Occipital lobe (tissue), 2 donors: ENCODE results near the gene NKPD1. TPM values are rescaled to one million over a fixed set of nuclear protein-coding genes. Genes with fewer than 3 reads are reported as not detected.

Source experiments
- DNase-seq: peaks from one replicate; lab custom pipeline; 2025; lab: John Stamatoyannopoulos, UW
- total RNA-seq: library from RNA; depleted of rRNA; stranded (reverse); fragments of >200 nt; gene quantifications from one replicate; pipeline ENCODE4 v1.2.3, GENCODE V29; 2014

NKPD1 gene
- total RNA-seq, 1 donor from 2014 or later, result 0.47 TPM

DNA sequence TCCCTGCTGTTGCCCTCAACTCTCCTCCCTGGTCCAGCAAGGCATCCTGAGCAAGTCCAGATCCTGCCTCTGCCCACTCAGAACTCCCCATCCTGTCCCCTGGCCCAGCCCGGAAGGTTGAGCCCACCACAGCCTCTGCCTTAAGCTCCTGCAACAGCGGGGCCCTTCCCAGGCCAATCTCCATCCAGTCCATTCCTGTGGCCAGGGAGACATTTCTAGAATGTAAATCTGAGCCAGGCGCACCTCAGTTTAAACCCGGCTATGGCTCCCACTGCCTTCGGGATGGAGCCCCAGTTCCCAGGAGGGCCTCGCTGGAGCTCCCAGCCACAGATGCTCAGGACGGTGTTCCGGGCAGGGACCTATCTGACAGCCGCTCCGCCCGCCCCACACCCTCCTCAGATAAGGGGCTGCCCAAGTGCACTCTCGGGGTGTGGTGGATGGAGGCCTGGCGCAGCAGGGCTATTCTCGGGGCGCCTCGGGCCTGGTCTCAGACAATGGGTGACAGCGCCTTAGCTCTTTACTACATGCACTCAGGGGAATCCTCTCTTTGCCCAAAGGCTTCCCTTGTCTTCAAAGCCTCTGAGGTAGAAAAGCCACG, 11.9 kb upstream of the NKPD1 start:
- DNase-seq, result no peak

DNA sequence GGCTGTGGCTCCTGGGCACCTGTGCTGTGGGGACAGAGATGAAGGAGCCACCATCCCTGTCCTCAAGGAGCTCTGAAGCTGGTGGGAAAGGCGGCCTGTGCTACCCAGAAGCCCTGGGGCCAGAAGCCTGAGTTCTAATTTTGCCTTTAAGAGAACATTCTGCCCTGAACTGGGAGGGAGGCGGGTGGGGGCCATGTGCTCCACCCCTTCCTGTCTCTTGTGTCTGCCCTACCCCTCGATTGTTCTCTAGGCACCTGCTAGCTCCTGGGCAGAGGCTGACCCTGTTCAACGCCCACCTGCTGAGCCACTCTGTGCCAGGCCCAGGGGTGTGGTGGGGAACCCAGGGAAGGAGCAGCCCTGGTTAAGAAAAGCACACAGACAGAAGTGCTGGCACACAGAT, 11.4 kb upstream of the NKPD1 start:
- no peak for DNase-seq

DNA sequence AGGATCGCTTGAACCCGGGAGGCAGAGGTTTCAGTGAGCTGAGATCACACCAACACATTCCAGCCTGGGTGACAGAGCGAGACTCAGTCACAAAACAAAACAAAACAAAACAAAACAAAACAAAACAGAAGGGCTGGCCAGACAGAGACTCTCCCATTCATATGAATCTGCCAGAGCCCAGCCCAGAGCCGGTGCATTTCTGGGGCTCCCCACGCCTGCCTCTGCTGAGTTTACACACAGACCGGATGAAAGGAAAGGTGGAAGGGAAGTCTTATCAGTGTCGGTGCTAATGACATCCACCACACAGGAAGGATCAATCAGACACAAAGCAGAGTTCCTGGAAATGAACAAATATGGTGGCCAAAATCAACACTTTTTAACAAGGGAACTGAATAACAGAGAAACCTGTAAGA, 10.4 kb upstream of the NKPD1 start:
- no peak for DNase-seq

DNA sequence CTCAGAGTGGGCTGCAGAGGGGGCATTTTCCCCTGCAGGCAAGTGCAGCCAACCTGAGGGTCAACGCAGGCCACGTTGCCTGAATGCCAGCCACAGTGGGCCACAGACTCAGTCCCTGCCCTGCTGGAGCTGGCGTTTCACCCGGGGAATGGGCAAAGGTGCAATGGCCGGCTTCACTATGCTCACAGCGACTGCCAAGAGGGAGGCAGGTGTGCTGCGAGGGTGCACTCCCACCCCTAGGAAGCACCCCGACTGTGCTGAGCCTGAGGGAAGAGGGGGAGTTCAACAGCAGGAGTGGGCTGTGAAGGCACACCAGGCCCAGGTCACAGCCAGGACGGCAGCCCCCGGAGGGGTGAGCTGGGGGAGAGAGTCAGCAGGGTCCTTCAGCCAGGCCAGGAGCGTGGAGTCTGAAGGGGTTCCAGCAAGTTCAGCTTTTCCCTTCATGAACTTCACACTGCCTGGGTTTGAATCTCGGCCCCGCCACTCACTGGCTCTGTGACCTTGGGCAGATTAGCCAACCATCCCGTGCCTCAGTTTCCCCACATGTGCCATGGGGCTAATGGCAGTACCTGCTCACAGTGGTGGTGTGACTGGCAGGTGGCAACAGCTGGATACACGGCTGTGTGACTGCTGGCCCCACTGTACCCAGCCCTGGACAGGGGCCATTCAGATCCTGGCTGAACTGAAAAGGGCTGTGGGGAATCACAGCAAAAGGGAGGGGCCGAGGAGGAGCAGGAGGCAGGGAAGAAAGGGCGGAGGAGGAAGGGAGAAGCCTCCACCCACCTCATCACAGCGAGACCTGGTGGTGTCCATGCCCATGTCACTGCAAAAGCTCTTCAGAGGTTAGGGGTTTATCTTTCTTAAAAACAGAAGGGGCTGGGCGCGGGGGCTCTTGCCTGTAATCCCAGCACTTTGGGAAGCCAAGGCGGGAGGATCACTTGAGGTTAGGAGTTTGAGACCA, 9.6 kb upstream of the NKPD1 start:
- no peak for DNase-seq

- DNase-seq, result no peak
These were observed 8.8 kb upstream of the NKPD1 start for GRCh38 chr19:45169602-45170001.

DNA sequence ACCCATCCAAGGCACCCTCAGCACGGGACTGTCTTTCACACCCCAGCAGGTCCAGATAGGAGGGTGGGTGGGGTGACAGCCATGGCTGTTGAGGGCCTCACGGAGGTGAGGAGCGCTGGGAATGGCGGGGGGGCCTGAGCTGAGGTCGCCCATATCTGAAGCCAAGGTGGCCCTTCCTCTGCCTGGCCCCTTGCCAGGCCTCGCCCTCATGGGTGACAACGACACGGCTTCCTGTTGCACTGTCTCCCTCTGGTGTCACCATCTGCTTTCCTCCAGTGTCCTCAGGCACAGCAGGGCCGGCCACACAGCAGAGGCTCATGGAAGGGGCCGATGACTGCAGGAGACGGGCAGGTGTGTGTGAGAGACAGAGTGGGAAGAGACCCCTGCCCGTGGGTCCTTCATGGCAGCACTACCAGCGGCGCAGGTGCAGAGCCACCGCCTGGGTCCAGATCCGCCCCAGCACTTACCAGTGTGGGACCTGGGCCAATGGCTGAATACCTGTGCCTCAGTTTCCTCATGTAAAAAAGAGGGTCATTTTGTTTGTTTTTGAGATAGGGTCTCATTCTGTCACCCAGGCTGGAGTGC, 8.1 kb upstream of the NKPD1 start:
- DNase-seq, result no peak

GRCh38 chr19:45166723-45167252, 6.0 kb upstream of the NKPD1 start:
- no peak for DNase-seq

GRCh38 chr19:45164577-45165335, 4.0 kb upstream of the NKPD1 start:
- DNase-seq, result no peak

- DNase-seq, result no peak
These were observed 3.1 kb upstream of the NKPD1 start for GRCh38 chr19:45163751-45164460.

DNA sequence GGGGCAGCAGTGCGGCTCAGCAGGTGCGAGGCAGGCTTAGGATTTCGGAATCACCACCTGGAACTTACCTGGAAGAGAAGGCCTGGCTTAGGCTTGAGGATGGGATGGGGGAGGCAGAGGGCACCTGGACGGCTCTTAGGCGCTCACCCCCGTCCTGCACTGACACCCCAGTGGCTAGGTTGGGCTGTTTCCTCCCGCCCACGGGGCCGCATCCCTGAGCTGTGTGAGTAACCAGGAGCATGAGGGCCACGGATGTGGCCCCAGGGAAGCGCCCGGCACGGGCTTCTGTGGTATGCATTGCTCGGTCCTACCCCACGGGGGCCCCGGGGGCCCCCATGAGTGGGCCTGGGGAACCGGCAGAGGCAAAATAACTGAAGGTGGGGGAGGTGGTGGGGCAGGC, 2.4 kb upstream of the NKPD1 start:
- DNase-seq, result no peak

GRCh38 chr19:45162608-45163143, 1.9 kb upstream of the NKPD1 start:
- DNase-seq, result no peak

DNA sequence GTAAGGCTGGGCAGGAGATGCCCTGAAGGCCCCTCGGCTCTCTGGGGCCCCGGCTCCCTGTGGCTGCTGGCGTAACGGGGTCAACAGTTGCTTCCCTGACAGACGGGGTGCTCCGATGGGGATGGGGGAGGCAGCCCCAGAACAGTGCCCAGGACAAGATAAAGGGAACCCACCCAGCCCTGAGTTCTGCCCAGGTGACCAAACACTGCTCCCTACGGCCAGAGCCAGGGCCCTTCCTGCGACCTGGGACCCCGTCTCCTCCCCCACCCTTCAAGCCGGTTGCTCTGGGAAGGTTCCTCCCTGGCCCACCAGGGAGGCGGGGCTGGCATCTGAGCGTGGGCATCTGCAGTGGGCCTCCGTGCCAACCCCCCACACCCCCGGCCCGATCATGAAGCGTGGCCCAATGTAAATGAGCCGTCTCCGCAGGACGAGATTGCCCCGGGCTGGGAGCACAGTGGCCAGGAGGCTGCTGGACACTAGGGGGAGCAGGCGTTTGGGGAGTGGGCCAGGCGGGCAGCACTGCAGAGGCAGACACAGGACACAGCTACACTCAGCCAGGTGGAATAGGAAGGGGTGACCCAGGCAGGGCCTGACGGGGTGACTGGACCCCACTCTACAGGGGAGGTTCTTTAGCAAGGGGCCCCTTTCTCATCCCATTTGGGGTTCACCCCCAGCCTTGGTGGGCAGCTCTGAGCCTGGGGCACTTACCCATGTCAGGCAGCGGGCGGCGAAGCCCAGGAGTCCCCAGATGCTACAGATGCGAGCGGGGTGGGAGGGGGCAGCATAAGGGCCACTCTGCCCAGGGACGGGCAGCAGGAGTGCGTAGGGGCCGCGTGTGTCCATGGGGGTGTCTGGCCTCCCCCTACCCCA, 1.2 kb upstream of the NKPD1 start:
- no peak for DNase-seq

- DNase-seq, result no peak
These were observed 834 bp downstream of the NKPD1 start for GRCh38 chr19:45159971-45160324.

DNA sequence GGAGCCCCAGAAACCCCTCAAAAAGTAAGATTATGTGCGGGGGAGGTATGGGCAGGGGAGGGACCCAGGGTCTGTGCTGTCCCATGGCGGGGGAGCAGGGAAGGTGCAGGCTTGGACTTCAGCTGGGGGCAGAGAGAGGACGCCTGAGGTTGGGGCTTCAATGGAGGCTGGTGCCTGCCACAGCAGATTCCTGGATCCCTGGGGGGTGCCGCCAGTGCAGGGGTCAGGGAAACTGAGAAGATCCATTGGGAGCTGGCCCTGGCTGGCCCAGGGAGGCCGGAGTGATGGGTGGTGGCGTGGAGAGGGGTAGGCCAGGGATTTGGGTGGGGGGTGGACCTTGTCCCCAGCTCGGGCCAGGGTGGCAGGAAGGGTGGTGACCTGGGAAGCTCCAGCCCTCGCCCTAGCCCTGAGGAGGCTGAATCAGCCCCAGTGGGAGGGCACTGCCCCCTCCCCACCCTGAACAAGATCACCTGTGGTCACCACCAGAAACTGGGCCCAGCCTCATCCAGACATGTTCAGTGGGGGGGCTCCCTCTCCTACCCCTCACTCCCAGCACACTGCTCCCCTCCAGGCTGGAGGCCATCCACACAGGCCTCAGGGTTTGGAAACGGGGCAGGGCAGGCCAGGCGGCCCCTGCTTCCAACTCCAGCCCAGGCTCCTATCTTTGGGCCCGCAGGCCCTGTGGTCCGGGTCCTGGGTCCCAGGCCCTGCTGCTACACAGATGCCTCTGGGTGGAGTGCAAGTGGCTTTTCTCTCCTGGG, 1.4 kb downstream of the NKPD1 start:
- no peak for DNase-seq

DNA sequence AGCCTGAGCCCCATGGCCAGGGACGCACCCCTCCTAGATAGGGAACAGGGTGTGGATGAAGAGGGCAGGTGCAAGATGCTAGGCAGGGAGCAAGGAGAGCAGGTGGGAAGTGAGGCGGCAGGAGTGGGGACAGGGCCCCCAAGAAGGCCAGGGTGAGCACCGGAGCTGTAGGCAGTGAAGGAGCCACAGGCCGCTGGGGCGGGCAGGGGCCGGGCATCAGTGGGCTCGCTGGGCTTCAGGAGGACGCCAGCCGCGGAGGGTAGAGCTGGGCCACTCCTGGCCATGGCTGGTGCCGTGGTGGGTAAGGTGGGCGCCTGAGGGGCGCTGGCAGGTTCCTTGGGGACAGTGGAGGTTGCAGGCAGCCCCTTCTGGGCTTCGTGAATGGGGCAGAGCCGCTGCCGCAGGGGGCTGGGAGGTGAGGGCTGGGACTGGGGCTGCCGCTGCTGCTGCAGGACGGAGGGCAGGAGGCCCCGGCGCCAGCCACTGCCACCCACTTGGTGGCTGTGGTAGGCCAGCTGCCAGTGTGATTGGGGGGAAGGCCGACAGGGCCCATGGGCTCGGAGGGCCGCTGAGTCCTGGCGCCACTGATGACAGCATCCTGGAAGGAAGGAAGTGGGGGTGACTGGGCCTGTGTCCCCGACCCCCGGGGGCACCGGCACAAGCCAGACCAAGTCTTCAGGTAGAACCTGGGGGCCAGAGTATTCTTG, 2.1 kb downstream of the NKPD1 start:
- no peak for DNase-seq

- no peak for DNase-seq
These were observed 4.0 kb downstream of the NKPD1 start for GRCh38 chr19:45156751-45157150.

GRCh38 chr19:45156011-45156630, 4.7 kb downstream of the NKPD1 start:
- DNase-seq, result no peak
